Progenitor cell of endocrine pancreas (in vitro differentiated cells): ENCODE results near the gene FAM133A. TPM values are rescaled to one million over a fixed set of nuclear protein-coding genes. Genes with fewer than 3 reads are reported as not detected.

Experiments used
- DNase-seq: peaks from one replicate; pipeline ENCODE4 v3.0.0; 2021; ENCODE audit warnings: low spot score; ENCODE audit not compliant: unreplicated experiment
- H3K27ac Mint-ChIP-seq: 2 replicates; pipeline ENCODE4 v1.8.0; 2021; ENCODE audit warnings: mild to moderate bottlenecking, moderate library complexity, mixed read lengths
- H3K27me3 Mint-ChIP-seq: 2 replicates; pipeline ENCODE4 v1.8.0; 2021; ENCODE audit warnings: mixed read lengths
- H3K36me3 Mint-ChIP-seq: 2 replicates; pipeline ENCODE4 v1.8.0; 2022; ENCODE audit warnings: mixed read lengths; ENCODE audit not compliant: insufficient read depth
- H3K4me1 Mint-ChIP-seq: 2 replicates; pipeline ENCODE4 v1.8.0; 2021; ENCODE audit warnings: low read depth, mixed read lengths
- H3K4me3 Mint-ChIP-seq: 2 replicates; pipeline ENCODE4 v1.8.0; 2021; ENCODE audit warnings: low read depth, mild to moderate bottlenecking, moderate library complexity, mixed read lengths
- H3K9me3 Mint-ChIP-seq: 2 replicates; pipeline ENCODE4 v1.8.0; 2021; ENCODE audit warnings: low read depth, mixed read lengths
- long read RNA-seq: library from polyadenylated mRNA; unstranded; transcript quantifications from one replicate; pipeline ENCODE4 v2.0.0, GENCODE V29; 2020
- total RNA-seq: library from RNA; stranded (reverse); gene quantifications from 2 replicates; pipeline ENCODE4 v1.2.1, GENCODE V29; 2021
- TF ChIP-seq, protein P1 (sequence below): fragments of 200-600 bp; sonication (generic); IDR thresholded peaks from one replicate; pipeline ENCODE4 v1.5.0; 2021; ENCODE audit warnings: antibody characterized with exemption, mild to moderate bottlenecking; ENCODE audit not compliant: unreplicated experiment

Gene FAM133A
- 0.11 TPM in 1 of 2 replicates, not detected in the other for total RNA-seq
- long read RNA-seq: 0 reads

DNA sequence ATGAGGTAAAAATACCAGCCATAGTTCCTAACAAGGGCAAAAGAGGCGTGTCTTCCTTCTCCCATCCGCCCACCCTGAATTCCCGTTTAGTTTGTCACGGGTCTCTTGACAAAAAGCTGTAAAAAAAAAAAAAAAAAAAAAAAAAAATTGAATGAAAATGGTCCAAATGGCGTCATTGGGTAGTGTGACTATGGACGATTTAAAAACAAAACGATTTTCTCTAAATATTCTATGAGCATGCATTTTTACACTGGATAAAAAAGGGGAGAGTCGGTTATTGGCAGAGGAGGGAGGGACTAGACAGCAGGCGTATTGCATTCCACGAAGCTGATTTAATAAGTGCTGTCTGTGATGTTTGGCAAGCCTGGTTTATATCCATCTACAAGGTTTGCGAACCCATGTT, at the start of gene FAM133A:
FAM133A (plus strand) TSS at position 338 of the 403 bp plus-strand sequence. CDS start 35,214 bp downstream, outside the sequence.
- Mint-ChIP-seq H3K4me1 (peaks cover 8% of the 10 kb centered on the region), H3K27ac (peak within 1 kb of the TSS; percentile 98), H3K36me3 (no peaks in the 10 kb centered on the region), H3K4me3 (peak within 1 kb of the TSS; percentile 100), H3K27me3 (peaks cover 15% of the 10 kb centered on the region), H3K9me3 (no peaks in the 10 kb centered on the region)
- no peak for DNase-seq
- TF ChIP-seq, protein P1, sequence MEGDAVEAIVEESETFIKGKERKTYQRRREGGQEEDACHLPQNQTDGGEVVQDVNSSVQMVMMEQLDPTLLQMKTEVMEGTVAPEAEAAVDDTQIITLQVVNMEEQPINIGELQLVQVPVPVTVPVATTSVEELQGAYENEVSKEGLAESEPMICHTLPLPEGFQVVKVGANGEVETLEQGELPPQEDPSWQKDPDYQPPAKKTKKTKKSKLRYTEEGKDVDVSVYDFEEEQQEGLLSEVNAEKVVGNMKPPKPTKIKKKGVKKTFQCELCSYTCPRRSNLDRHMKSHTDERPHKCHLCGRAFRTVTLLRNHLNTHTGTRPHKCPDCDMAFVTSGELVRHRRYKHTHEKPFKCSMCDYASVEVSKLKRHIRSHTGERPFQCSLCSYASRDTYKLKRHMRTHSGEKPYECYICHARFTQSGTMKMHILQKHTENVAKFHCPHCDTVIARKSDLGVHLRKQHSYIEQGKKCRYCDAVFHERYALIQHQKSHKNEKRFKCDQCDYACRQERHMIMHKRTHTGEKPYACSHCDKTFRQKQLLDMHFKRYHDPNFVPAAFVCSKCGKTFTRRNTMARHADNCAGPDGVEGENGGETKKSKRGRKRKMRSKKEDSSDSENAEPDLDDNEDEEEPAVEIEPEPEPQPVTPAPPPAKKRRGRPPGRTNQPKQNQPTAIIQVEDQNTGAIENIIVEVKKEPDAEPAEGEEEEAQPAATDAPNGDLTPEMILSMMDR: no peak

DNA sequence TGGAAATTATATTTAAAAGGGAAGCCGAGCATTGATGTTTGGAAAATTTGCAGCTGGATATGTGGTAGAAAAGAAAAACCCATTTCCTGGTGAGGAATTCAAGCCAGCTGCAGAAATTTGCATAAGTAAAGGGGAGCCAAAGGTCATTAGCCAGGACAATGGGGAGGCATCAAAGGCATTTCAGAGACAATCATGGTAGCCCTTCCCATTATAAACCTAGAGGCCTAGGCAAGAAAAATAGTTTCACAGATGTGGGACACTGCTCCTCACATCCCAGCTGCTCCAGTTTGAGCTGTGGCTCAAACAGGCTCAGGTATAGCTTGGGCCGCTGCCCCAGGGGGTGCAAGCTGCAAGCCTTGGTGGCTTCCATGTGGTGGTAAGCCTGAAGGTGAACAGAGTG, 36.4 kb upstream of the FAM133A start:
- H3K36me3 Mint-ChIP-seq: no peaks in the 10 kb centered on the region

DNA sequence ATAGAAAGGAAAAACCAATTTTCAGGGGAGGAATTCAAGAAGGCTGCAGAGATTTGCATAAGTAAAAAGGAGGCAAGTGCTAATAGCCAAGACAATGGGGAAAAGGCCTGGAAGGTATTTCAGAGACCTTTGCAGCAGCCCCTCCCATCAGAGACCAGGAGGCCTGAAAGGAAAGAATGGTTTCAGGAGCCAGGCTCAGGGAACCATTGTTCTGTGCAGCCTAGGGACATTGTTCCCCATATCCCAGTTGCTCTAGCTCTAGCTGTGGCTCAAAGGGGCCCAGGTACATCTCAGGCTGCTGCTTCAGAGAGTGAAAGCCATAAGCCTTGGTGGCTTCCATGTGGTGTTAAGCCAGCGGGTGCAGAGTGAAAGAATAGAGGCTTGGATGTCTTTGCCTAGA, 24.6 kb upstream of the FAM133A start:
- H3K4me3 Mint-ChIP-seq: no peak overlapping the region
- no peaks in the 10 kb centered on the region for H3K27me3 Mint-ChIP-seq
- peaks cover 3% of the 10 kb centered on the region for H3K4me1 Mint-ChIP-seq
- TF ChIP-seq, protein P1: no peak
- H3K27ac Mint-ChIP-seq: no peak overlapping the region
- DNase-seq: no peak
- H3K9me3 Mint-ChIP-seq: peaks cover 26% of the 10 kb centered on the region
- H3K36me3 Mint-ChIP-seq: no peaks in the 10 kb centered on the region

More for the DNA sequence above, 36.4 kb upstream of the FAM133A start:
- Mint-ChIP-seq H3K4me3 (no peak overlapping the region), H3K27ac (no peak overlapping the region), H3K27me3 (no peaks in the 10 kb centered on the region), H3K9me3 (peaks cover 3% of the 10 kb centered on the region), H3K4me1 (no peaks in the 10 kb centered on the region)
- DNase-seq: no peak
- TF ChIP-seq, protein P1: no peak

DNA sequence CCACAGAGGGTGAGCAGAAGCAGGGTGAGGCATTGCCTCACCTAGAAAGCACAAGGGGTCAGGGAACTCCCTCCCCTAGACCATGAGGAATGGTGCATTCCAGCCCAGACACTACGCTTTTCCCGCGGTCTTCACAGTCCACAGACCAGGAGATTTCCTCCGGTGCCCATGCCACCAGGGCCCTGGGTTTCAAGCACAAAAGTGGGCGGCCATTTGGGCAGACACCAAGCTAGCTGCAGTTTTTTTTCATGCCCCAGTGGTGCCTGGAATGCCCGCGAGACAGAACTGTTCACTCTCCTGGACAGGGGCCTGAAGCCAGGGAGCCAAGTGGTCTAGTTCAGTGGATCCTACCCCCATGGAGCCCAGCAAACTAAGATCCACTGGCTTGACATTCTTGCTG, 13.4 kb upstream of the FAM133A start:
- TF ChIP-seq, protein P1: no peak
- Mint-ChIP-seq H3K36me3 (no peaks in the 10 kb centered on the region), H3K4me3 (no peak overlapping the region), H3K27me3 (no peaks in the 10 kb centered on the region), H3K27ac (no peak overlapping the region), H3K4me1 (peaks cover 5% of the 10 kb centered on the region), H3K9me3 (peaks cover 5% of the 10 kb centered on the region)
- DNase-seq: no peak

DNA sequence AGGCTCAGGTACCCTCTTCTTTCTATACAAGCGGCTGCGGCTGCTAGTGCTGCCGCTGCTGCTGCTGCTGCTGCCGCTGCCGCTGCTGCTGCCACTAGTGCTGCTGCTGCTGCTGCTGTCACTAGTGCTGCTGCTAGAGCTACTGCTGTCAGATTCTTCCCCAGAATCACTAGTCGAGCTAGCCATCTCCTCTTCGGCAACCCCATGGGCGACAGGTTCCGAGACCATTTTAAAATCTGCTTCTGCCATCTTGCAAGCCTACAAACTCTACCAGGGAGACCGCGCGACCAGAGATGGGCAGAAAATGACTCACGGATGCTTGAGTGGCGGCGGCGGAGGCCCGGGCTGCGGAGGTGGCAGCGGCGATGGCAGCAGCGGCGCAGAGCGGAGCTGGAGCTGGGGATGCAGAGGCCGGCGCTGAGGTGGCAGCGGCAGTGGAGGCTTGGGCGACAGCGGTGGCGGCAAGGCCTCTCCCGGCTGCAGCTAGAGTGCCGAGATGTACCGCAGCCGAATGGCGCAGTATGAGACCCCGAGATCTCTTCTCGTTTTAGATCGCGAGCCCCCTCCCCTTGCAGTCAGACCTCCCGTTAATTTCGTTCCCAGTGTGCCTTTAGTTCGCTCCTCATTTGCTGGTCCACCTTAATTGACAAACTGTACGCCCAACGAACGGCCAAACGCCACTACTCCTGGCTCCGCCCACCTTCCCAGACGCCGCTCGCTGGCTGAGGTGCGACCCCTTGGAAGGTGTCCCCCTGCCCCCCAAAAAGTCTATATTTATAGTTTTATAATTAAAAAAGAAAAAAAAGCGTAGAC, 744 bp upstream of the FAM133A start, which contains the start of gene NAP1L3:
NAP1L3 (minus strand) TSS at position 523 of the 813 bp plus-strand sequence; CDS start at position 249, 274 bp downstream.
- DNase-seq: peak; percentile 64
- peak within 1 kb of the TSS; percentile 98 for H3K27ac Mint-ChIP-seq
- H3K27me3 Mint-ChIP-seq: peaks cover 18% of the 10 kb centered on the region

More for the DNA sequence above, 744 bp upstream of the FAM133A start, which contains the start of gene NAP1L3:
- H3K36me3 Mint-ChIP-seq: no peaks in the 10 kb centered on the region
- no peaks in the 10 kb centered on the region for H3K9me3 Mint-ChIP-seq
- TF ChIP-seq, protein P1: no peak
- peaks cover 5% of the 10 kb centered on the region for H3K4me1 Mint-ChIP-seq
- peak within 1 kb of the TSS; percentile 100 for H3K4me3 Mint-ChIP-seq
